ENCODE results near the gene GPC3.

The GPC3 gene

GRCh38 chrX:133965321-133965720 lies 20.1 kb downstream of the GPC3 start:
- no peak for DNase-seq

DNA sequence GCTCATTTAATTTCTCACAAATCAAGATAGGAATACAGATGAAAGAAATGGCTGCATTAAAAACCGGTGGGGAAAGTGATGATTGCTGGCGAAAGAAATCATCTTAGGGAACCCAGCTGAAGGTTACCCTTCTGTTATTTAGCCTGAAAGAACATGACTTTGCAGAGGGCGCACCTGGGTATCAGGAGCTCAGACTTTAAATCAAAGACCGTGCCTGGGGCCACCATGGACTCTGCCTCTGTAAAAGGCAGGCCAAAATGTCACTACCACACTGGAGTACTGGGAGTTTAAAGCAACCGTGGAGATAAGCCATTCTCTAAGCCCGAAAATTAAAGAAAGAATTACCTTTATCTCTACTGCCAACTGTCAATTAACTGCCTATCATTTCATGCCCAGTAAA lies 24.3 kb downstream of the GPC3 start:
- no peak for DNase-seq

DNA sequence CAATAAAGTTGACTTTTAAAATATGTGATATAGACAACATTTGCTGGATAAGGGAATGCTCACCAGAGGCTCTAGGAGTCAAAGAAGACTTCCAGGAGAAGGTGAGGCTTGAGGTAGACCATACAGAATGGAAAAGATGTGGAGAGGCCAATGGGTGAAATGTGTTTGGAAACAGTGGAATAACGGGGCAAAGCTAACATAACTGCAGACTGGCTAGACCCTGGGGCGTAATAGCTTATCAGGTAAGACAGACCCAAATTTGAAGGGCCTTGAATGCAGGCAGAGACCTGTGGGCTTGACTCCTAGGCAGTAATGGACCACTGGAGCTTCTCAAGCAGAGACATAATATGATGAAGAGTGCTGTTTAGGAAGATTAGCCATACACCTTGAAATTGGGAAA lies 25.4 kb downstream of the GPC3 start:
- DNase-seq = no peak

- DNase-seq = no peak
These were observed 26.3 kb downstream of the GPC3 start for GRCh38 chrX:133958997-133959688.

- DNase-seq = no peak
These were observed 28.6 kb downstream of the GPC3 start for GRCh38 chrX:133956570-133957340.

DNA sequence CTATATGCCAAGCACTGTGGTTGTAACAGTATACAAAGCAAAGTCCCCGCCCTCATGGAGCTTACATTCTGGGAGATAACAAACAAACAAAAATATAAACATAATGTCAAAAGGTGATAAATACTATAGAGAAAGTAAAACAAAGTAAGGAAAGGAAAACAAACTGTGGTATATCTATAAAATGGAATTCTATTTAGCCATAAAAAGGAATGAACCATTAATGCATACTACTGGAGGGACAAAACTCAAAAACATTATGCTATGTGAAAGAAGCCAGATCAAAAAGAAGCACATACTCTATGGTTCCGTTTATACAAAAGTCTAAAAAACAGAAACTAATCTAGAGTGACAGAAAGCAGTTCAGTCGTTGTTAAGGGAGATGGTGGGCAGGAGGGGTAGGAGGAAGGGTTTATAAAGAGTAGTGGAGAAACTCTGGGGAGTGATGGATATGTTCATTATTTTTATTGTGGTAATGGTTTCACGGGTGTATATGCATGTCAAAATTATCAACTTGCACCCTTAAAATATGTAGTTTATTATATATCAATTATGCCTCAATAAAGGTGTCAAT lies 31.5 kb downstream of the GPC3 start:
- no peak for DNase-seq

GRCh38 chrX:133953078-133953477 lies 32.3 kb downstream of the GPC3 start:
- no peak for DNase-seq

GRCh38 chrX:133951098-133951497 lies 34.3 kb downstream of the GPC3 start:
- DNase-seq = no peak

- DNase-seq = no peak
These were observed 35.2 kb downstream of the GPC3 start for GRCh38 chrX:133950214-133950613.

DNA sequence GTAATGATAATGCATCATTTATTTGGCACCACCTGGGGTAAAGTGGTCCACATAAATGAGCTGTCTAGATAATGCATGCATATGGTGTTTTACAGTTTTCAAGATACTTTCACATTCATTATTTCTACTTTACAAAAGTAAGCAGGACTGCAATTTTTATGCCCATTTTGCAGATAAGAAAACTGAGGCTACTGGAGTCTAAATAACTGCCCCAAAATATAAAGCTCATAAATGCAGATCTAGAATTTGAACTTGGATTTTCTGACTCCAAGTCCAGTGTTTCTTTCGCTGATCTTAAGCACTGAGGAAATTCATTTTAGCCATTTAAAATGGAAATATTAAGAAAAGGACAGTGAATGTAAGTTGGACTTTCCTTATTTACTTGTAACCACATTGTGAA lies 36.5 kb downstream of the GPC3 start:
- no peak for DNase-seq

GRCh38 chrX:133947996-133948395 lies 37.4 kb downstream of the GPC3 start:
- no peak for DNase-seq

GRCh38 chrX:133947022-133947421 lies 38.4 kb downstream of the GPC3 start:
- no peak for DNase-seq

DNA sequence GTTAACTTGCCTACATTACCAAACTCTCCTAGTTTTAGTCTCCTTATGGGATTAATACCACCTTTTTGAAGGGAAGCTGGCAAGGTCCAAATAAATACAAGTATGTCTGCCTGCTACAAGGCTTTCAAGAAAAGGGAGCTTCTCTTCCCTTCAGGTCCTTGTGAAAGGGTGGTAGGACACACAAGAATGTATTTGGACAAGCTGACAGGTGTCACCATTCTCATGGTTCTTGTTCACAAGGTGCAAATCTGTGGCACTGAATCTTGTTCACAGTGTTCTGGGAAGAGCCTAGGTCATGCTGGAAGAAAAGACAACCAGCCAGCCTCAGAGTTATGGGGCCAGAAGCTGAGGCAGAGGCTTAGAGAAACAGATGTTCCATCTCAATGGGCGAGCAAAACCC lies 41.9 kb downstream of the GPC3 start:
- DNase-seq = no peak

DNA sequence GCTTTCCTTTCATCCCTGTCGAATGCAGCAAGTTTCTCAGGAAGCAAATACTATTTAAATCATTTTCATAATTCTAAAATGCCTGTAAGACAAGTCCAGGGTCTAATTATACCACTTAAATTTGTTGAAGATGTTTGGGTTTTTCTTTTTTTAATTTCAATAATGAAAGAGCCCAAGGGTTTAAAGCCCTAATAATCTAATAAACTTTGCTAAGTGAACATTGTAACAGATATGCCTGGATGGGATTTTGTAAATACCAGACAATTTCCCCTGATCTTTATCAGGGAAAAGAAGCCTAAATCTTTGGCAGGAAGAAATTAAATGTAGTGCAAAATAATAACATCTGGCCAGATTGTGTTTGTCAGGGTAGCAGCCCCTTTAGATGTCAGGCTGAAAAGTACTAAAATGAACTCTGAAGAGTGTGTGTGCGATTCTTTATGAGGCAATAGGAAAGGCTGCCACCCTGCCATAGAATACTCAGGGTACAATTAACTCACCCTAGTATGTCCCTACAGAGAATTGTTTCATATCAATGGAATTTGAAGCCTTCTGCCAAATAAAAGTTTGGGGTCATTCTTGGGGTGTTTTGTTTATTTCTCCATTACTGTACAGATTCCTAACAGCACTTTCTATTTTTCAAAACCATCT lies 45.6 kb downstream of the GPC3 start:
- DNase-seq = no peak

DNA sequence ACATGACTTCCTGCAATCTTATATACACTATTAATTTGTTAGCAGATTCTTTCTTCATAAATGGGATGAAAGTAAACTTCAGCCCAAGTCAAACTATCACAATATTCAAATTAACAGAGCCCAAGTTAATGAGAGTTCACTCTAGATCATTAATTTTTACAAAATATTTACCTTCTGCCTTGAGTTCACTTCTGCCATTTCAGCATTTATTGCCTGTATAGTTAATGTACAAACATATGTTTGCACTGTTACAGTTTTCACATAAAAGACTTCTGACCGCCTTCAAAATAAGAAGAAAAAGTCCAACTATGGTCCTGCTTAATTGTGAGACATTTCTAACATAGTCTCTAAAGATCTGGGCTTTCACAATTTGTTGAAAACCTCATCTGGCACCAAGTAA lies 46.9 kb downstream of the GPC3 start:
- DNase-seq = no peak

DNA sequence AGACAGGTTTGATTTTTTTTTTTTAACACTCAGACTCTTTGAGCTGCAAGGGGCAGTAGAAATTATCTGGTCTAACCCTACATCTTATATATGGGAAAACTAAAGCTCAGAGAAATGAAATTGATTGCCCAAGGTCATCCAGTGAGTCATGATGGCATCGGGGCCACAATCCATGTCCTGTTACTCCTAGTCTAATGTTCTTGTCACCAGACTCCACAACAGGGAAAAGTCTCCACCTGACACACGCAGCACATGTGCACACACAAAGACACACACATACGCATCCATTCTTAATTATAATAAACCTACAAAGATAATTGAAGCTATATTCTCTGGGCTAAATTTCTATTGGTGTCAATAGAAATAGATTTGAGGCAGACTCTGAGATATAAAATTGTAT lies 48.4 kb downstream of the GPC3 start:
- DNase-seq = no peak

DNA sequence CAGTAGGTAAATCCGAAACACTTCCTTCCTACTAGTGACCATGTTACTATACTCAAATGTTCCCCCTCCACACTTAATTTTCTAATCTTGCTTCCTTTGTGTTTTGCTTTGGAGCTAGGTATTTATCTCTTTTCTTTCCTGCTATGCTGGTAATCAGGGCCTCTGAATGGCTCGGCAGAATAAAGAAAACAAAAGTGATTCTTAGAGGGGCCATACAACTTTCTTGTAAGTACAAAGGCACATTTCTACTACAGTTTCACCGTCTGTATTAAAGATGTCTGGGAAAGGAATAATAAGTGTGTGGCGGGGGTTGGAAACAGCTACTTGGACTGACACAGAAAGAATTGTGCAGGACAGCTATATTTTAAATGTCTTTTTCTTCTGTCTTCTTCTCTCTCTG lies 50.3 kb downstream of the GPC3 start:
- DNase-seq = no peak

GRCh38 chrX:133933316-133933715 lies 52.1 kb downstream of the GPC3 start:
- no peak for DNase-seq

- DNase-seq = no peak
These were observed 55.4 kb downstream of the GPC3 start for GRCh38 chrX:133929836-133930464.

DNA sequence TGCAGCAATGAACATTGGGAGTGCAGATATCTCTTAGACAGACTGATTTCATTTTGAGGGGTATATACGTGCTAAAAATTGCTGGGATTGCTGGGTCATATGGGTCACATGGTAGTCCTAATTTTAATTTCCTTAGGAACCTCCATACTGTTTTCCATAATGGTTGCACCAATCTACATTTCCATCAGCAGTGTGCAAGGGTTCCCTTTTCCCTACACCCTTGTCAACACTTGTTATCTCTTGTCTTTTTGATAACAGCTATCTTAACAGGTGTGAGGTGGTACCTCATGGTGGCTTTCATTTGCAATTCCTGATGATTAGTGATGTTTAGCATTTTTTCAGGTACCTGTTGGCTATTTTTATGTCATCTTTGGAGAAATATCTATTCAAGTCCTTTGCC lies 57.0 kb downstream of the GPC3 start:
- DNase-seq = no peak

DNA sequence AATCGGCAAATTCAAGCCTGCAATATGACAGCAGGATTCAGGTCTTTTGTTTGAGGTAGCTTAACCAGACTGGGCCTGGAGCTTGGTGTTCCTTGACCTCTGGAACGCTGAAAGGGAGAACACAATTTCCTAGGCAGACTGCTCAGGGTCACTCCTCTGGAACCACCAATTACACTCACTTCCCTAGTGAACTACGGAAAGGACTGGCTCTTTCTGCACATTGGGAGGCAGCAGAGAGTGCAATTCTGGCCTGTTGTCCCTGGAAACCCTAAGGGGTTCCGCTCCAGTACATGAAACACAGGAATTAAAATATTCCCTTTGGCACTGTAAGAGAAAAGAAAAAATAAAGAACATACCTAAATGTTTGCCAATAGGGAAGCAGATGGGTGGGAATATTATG lies 58.6 kb downstream of the GPC3 start:
- DNase-seq = no peak

- no peak for DNase-seq
These were observed 59.3 kb downstream of the GPC3 start for GRCh38 chrX:133926099-133926498.

GRCh38 chrX:133924548-133924947 lies 60.8 kb downstream of the GPC3 start:
- DNase-seq = no peak

Data from SHP77 (cell line).